Stimulated activated CD8-positive, alpha-beta memory T cell treated with anti-CD3 and anti-CD28 coated beads, Interleukin-15, amount 100 ng/mL, for 48 hours (primary cell): ENCODE data around the gene C12orf54.
"Not testable (repeated sequence)": the region's sequence is repeated elsewhere in the genome, so short reads cannot be mapped to it uniquely, and the experiment has no call there.

Experiments
- DNase-seq, 2 donors: peaks; one replicate each; pipeline ENCODE4 v3.0.0-alpha.2; 2020; ENCODE audit warnings: low read depth in 2 of 2

C12orf54 gene

GRCh38 chr12:48482198-48482597, at the start of gene C12orf54:
C12orf54 (plus strand) TSS chr12:48482498; CDS start chr12:48483297, 799 bp downstream.
- DNase-seq, result no peak

GRCh38 chr12:48434016-48434415, 48.3 kb upstream of the C12orf54 start:
- DNase-seq, result not testable (repeated sequence)

GRCh38 chr12:48441069-48441468, 41.2 kb upstream of the C12orf54 start:
- no peak for DNase-seq

GRCh38 chr12:48442179-48442847, 40.0 kb upstream of the C12orf54 start:
- DNase-seq, result no peak

GRCh38 chr12:48445538-48445937, 36.8 kb upstream of the C12orf54 start:
- DNase-seq, result no peak

GRCh38 chr12:48446161-48446776, 36.0 kb upstream of the C12orf54 start:
- no peak for DNase-seq

GRCh38 chr12:48447755-48448154, 34.5 kb upstream of the C12orf54 start:
- no peak for DNase-seq

GRCh38 chr12:48451372-48451771, 30.9 kb upstream of the C12orf54 start:
- DNase-seq, result no peak

- DNase-seq, result not testable (repeated sequence)
Measured at GRCh38 chr12:48452961-48453360, 29.3 kb upstream of the C12orf54 start.

- no peak for DNase-seq
Measured at GRCh38 chr12:48454667-48455066, 27.6 kb upstream of the C12orf54 start.

GRCh38 chr12:48455116-48455515, 27.2 kb upstream of the C12orf54 start:
- no peak for DNase-seq

GRCh38 chr12:48459259-48459658, 23.0 kb upstream of the C12orf54 start:
- no peak for DNase-seq

- DNase-seq, result not testable (repeated sequence)
Measured at GRCh38 chr12:48469027-48469426, 13.3 kb upstream of the C12orf54 start.

GRCh38 chr12:48472259-48472658, 10.0 kb upstream of the C12orf54 start, which contains the start of gene ANP32D:
ANP32D (plus strand) TSS chr12:48472559; CDS start chr12:48472665, 106 bp downstream.
- DNase-seq, result no peak

GRCh38 chr12:48473061-48473460, 9.2 kb upstream of the C12orf54 start:
- DNase-seq, result no peak

- DNase-seq, result not testable (repeated sequence)
Measured at GRCh38 chr12:48474497-48474896, 7.8 kb upstream of the C12orf54 start.

GRCh38 chr12:48482930-48483329, 632 bp downstream of the C12orf54 start:
- no peak for DNase-seq

GRCh38 chr12:48486261-48486660, 4.0 kb downstream of the C12orf54 start:
- DNase-seq, result no peak

GRCh38 chr12:48486679-48487078, 4.4 kb downstream of the C12orf54 start:
- no peak for DNase-seq

- DNase-seq, result no peak
Measured at GRCh38 chr12:48489012-48489411, 6.7 kb downstream of the C12orf54 start.

- not testable (repeated sequence) for DNase-seq
Measured at GRCh38 chr12:48489456-48489855, 7.2 kb downstream of the C12orf54 start.

- not testable (repeated sequence) for DNase-seq
Measured at GRCh38 chr12:48500281-48500680, 18.0 kb downstream of the C12orf54 start.

GRCh38 chr12:48506836-48507235, 24.5 kb downstream of the C12orf54 start:
- DNase-seq, result not testable (repeated sequence)
